HEK293 (cell line): ENCODE measurements around the gene HTR3B.

Source experiments
- CTCF ChIA-PET: fragments of 350-600 bp; formaldehyde crosslinking; extraction: SDS; loops from one replicate; lab custom pipeline; 2021; ENCODE audit warnings: antibody characterized with exemption; lab: Yijun Ruan, JAX
- POLR2A ChIA-PET: fragments of 300-600 bp; formaldehyde crosslinking; extraction: SDS; loops from one replicate; lab custom pipeline; 2020; ENCODE audit warnings: antibody characterized with exemption, inconsistent platforms; lab: Yijun Ruan, JAX
- H3K27ac ChIP-seq: fragments of 200-500 bp; sonication (Bioruptor generic); 2 replicates; pipeline ENCODE4 v1.5.1; 2014; ENCODE audit warnings: low read depth, low read length, control low read depth, inconsistent platforms; ENCODE audit errors: extremely low read depth
- H3K36me3 ChIP-seq, 2 experiments: fragments of 200-500 bp in 1 of 2; sonication (Bioruptor generic) in 1 of 2; 1 replicate in 1 of 2; 2 replicates in 1 of 2; pipeline ENCODE4 v1.5.1; 2014 to 2017; ENCODE audit warnings: inconsistent platforms in 2 of 2, low read length in 2 of 2; ENCODE audit not compliant: control insufficient read depth in 2 of 2, insufficient read depth in 1 of 2
- H3K4me1 ChIP-seq: fragments of 200-500 bp; sonication (Bioruptor generic); 2 replicates; pipeline ENCODE4 v1.5.1; 2014; ENCODE audit warnings: mild to moderate bottlenecking, low read length, inconsistent platforms; ENCODE audit not compliant: control insufficient read depth, insufficient read depth
- H3K4me3 ChIP-seq: 2 replicates; pipeline ENCODE4 v1.5.1; 2011; ENCODE audit warnings: low read depth, mild to moderate bottlenecking, control low read depth, low read length, moderate library complexity
- H3K9me3 ChIP-seq: fragments of 200-500 bp; sonication (Bioruptor generic); 2 replicates; pipeline ENCODE4 v1.5.1; 2014; ENCODE audit warnings: low read depth, low read length, inconsistent platforms; ENCODE audit not compliant: control insufficient read depth, insufficient read depth
- EGR2 ChIP-seq: fragments of 450-650 bp; formaldehyde crosslinking; IDR thresholded peaks from 2 replicates; pipeline ENCODE4 v1.5.1; 2016; ENCODE audit warnings: low read depth, missing biosample characterization, missing genetic modification characterization
- GLI4 ChIP-seq: fragments of 450-650 bp; formaldehyde crosslinking; IDR thresholded peaks from 2 replicates; pipeline ENCODE4 v1.5.1; 2016; ENCODE audit warnings: missing biosample characterization, missing genetic modification characterization
- KLF16 ChIP-seq: fragments of 450-650 bp; formaldehyde crosslinking; IDR thresholded peaks from 2 replicates; pipeline ENCODE4 v1.5.1; 2017; ENCODE audit warnings: missing biosample characterization, missing genetic modification characterization
- SCRT2 ChIP-seq: fragments of 450-650 bp; formaldehyde crosslinking; IDR thresholded peaks from 2 replicates; pipeline ENCODE4 v1.5.1; 2016; ENCODE audit warnings: missing biosample characterization, missing genetic modification characterization
- ZBTB20 ChIP-seq: fragments of 450-650 bp; formaldehyde crosslinking; IDR thresholded peaks from 2 replicates; pipeline ENCODE4 v1.5.1; 2016; ENCODE audit warnings: missing biosample characterization, missing genetic modification characterization
- ZBTB21 ChIP-seq: fragments of 450-650 bp; formaldehyde crosslinking; IDR thresholded peaks from 2 replicates; pipeline ENCODE4 v1.5.1; 2017; ENCODE audit warnings: missing biosample characterization, missing genetic modification characterization
- ZFP69B ChIP-seq: fragments of 450-650 bp; formaldehyde crosslinking; IDR thresholded peaks from 2 replicates; pipeline ENCODE4 v1.5.1; 2016; ENCODE audit warnings: missing biosample characterization, missing genetic modification characterization
- ZNF335 ChIP-seq: fragments of 450-650 bp; formaldehyde crosslinking; conservative IDR thresholded peaks from 2 replicates; pipeline ENCODE4 v1.5.1; 2016; ENCODE audit warnings: missing biosample characterization, missing genetic modification characterization
- ZNF37A ChIP-seq: fragments of 450-650 bp; IDR thresholded peaks from 2 replicates; pipeline ENCODE4 v1.5.1; 2018; ENCODE audit warnings: missing biosample characterization, missing genetic modification characterization
- ZNF394 ChIP-seq: fragments of 450-650 bp; formaldehyde crosslinking; IDR thresholded peaks from 2 replicates; pipeline ENCODE4 v1.5.1; 2016; ENCODE audit warnings: missing biosample characterization, missing genetic modification characterization, mild to moderate bottlenecking, moderate library complexity, borderline replicate concordance
- ZNF521 ChIP-seq: fragments of 450-650 bp; formaldehyde crosslinking; IDR thresholded peaks from 2 replicates; pipeline ENCODE4 v1.5.1; 2017; ENCODE audit warnings: missing biosample characterization, mild to moderate bottlenecking, missing genetic modification characterization
- ZNF596 ChIP-seq: fragments of 450-650 bp; IDR thresholded peaks from 2 replicates; pipeline ENCODE4 v1.5.0; 2018; ENCODE audit warnings: missing biosample characterization, mild to moderate bottlenecking, missing genetic modification characterization, moderate library complexity
- ZNF670 ChIP-seq: fragments of 450-650 bp; formaldehyde crosslinking; IDR thresholded peaks from 2 replicates; pipeline ENCODE4 v1.5.1; 2016; ENCODE audit warnings: missing biosample characterization, missing genetic modification characterization, low read depth
- ZNF785 ChIP-seq: fragments of 450-650 bp; formaldehyde crosslinking; IDR thresholded peaks from 2 replicates; pipeline ENCODE4 v1.5.1; 2016; ENCODE audit warnings: missing biosample characterization, missing genetic modification characterization
- TF ChIP-seq, protein P1 (sequence below): fragments of 450-650 bp; formaldehyde crosslinking; IDR thresholded peaks from 2 replicates; pipeline ENCODE4 v1.5.1; 2016; ENCODE audit warnings: missing biosample characterization, missing genetic modification characterization
- TF ChIP-seq, protein P2 (sequence below): fragments of 450-650 bp; formaldehyde crosslinking; IDR thresholded peaks from 2 replicates; pipeline ENCODE4 v1.5.1; 2016; ENCODE audit warnings: missing biosample characterization, missing genetic modification characterization
- TF ChIP-seq, protein P3 (sequence below): fragments of 450-650 bp; formaldehyde crosslinking; IDR thresholded peaks from 2 replicates; pipeline ENCODE4 v1.5.1; 2017; ENCODE audit warnings: missing biosample characterization, missing genetic modification characterization
- TF ChIP-seq, protein P4 (sequence below): fragments of 450-650 bp; formaldehyde crosslinking; IDR thresholded peaks from 2 replicates; pipeline ENCODE4 v1.5.1; 2017; ENCODE audit warnings: missing biosample characterization, missing genetic modification characterization
- TF ChIP-seq, protein P5 (sequence below): fragments of 450-650 bp; formaldehyde crosslinking; IDR thresholded peaks from 2 replicates; pipeline ENCODE4 v1.5.1; 2016; ENCODE audit warnings: missing biosample characterization, missing genetic modification characterization
- TF ChIP-seq, protein P6 (sequence below): fragments of 450-650 bp; formaldehyde crosslinking; IDR thresholded peaks from 2 replicates; pipeline ENCODE4 v1.5.1; 2016; ENCODE audit warnings: missing biosample characterization, missing genetic modification characterization

Gene HTR3B

DNA sequence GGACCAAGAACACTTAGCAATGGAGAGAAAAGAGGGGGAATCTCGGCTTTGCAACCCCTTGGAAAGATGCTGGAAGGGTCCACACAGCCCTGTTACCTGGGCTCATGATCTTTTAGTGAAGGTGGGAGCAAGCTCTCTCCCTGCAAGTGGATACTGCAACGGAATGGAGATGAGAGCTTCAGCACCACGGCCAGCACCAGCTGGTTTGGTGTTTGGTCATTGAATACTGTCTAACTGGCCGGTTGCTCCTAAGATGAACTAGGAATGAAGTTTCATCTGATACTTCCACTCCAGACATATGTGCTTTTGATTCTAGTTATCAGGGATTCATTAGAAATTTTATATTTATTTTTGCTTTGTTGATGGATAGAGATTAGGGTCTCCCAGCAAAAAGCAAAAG lies 86.6 kb downstream of the HTR3B start:
- H3K36me3 ChIP-seq: no peaks in the 10 kb centered on the region
- TF ChIP-seq, protein P1, sequence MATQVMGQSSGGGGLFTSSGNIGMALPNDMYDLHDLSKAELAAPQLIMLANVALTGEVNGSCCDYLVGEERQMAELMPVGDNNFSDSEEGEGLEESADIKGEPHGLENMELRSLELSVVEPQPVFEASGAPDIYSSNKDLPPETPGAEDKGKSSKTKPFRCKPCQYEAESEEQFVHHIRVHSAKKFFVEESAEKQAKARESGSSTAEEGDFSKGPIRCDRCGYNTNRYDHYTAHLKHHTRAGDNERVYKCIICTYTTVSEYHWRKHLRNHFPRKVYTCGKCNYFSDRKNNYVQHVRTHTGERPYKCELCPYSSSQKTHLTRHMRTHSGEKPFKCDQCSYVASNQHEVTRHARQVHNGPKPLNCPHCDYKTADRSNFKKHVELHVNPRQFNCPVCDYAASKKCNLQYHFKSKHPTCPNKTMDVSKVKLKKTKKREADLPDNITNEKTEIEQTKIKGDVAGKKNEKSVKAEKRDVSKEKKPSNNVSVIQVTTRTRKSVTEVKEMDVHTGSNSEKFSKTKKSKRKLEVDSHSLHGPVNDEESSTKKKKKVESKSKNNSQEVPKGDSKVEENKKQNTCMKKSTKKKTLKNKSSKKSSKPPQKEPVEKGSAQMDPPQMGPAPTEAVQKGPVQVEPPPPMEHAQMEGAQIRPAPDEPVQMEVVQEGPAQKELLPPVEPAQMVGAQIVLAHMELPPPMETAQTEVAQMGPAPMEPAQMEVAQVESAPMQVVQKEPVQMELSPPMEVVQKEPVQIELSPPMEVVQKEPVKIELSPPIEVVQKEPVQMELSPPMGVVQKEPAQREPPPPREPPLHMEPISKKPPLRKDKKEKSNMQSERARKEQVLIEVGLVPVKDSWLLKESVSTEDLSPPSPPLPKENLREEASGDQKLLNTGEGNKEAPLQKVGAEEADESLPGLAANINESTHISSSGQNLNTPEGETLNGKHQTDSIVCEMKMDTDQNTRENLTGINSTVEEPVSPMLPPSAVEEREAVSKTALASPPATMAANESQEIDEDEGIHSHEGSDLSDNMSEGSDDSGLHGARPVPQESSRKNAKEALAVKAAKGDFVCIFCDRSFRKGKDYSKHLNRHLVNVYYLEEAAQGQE: peak; percentile 95
- no peak for TF ChIP-seq ZNF37A
- TF ChIP-seq ZNF596 (tag by site-specific recombination): no peak
- TF ChIP-seq, all 188 proteins: peak for 1
- no peak overlapping the region for H3K4me3 ChIP-seq
- no peaks in the 10 kb centered on the region for H3K9me3 ChIP-seq
- ChIA-PET CTCF (interaction anchor here (0.5 to 16.0 kb wide), 9 partner anchors 11 to 270 kb away, joined by 3 to 392 read pairs (median 6); partner anchors contain the start of genes HTR3A and HTR3B), POLR2A (interaction anchor here (0.6 kb wide), 1 partner anchor 207 kb away, joined by 5 read pairs; no protein-coding TSS in a partner anchor)
- no peak overlapping the region for H3K27ac ChIP-seq
- H3K4me1 ChIP-seq: no peaks in the 10 kb centered on the region

DNA sequence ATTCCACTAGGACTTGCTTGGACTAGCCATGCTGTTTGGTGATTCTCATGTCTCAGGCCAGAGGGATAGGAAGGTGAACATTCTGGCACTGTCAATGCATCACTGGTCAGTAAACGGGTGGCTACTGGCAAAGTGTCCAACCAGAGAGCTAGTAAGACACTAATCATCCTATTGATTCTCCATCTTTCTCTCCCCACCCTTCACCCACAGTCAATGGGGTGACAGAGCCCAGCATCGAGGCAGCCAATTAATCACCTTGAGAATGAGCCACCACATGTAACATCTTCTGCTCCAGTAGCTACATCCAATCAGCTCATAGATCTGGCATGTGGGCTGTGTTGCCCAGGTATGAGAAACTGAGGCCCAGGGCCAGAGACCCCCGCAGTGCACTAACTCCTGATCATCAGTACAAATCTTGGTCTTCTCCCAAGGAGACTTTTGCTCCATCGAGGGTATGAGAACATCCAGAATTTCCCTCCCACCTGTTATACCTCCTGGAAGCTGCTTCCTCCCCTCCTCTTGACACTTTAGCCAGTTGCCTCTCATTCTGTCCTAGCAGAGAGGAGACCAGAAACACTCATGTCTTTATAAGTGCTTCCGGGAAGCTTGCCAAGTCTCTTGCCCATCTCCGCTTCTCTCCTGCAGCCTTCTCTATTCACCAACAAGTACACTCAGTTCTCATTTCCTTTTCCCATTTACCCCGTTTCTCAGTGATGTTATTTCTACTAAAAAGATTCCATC lies 87.3 kb downstream of the HTR3B start:
- ChIA-PET CTCF (interaction anchor here (0.5 to 16.0 kb wide), 14 partner anchors 10 to 269 kb away, joined by 3 to 392 read pairs (median 4); partner anchors contain the start of genes HTR3A and HTR3B), POLR2A (interaction anchor here (0.6 kb wide), 1 partner anchor 206 kb away, joined by 5 read pairs; no protein-coding TSS in a partner anchor)
- H3K27ac ChIP-seq: no peak overlapping the region
- TF ChIP-seq GLI4 (tag by site-specific recombination) (no peak), EGR2 (tag by site-specific recombination) (no peak), ZNF785 (tag by site-specific recombination) (no peak), ZNF521 (tag by site-specific recombination) (no peak), ZFP69B (no peak), ZBTB21 (tag by site-specific recombination) (no peak), ZNF335 (tag by site-specific recombination) (no peak), SCRT2 (tag by site-specific recombination) (peak; percentile 59), ZNF670 (no peak), KLF16 (tag by site-specific recombination) (no peak), ZNF394 (tag by site-specific recombination) (peak; percentile 63; the same call in 1 of the 2 replicates), ZBTB20 (tag by site-specific recombination) (no peak)
- TF ChIP-seq, protein P2, sequence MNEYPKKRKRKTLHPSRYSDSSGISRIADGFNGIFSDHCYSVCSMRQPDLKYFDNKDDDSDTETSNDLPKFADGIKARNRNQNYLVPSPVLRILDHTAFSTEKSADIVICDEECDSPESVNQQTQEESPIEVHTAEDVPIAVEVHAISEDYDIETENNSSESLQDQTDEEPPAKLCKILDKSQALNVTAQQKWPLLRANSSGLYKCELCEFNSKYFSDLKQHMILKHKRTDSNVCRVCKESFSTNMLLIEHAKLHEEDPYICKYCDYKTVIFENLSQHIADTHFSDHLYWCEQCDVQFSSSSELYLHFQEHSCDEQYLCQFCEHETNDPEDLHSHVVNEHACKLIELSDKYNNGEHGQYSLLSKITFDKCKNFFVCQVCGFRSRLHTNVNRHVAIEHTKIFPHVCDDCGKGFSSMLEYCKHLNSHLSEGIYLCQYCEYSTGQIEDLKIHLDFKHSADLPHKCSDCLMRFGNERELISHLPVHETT (tag by site-specific recombination): no peak
- TF ChIP-seq, protein P3, sequence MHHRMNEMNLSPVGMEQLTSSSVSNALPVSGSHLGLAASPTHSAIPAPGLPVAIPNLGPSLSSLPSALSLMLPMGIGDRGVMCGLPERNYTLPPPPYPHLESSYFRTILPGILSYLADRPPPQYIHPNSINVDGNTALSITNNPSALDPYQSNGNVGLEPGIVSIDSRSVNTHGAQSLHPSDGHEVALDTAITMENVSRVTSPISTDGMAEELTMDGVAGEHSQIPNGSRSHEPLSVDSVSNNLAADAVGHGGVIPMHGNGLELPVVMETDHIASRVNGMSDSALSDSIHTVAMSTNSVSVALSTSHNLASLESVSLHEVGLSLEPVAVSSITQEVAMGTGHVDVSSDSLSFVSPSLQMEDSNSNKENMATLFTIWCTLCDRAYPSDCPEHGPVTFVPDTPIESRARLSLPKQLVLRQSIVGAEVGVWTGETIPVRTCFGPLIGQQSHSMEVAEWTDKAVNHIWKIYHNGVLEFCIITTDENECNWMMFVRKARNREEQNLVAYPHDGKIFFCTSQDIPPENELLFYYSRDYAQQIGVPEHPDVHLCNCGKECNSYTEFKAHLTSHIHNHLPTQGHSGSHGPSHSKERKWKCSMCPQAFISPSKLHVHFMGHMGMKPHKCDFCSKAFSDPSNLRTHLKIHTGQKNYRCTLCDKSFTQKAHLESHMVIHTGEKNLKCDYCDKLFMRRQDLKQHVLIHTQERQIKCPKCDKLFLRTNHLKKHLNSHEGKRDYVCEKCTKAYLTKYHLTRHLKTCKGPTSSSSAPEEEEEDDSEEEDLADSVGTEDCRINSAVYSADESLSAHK: peak; percentile 70
- TF ChIP-seq, protein P4, sequence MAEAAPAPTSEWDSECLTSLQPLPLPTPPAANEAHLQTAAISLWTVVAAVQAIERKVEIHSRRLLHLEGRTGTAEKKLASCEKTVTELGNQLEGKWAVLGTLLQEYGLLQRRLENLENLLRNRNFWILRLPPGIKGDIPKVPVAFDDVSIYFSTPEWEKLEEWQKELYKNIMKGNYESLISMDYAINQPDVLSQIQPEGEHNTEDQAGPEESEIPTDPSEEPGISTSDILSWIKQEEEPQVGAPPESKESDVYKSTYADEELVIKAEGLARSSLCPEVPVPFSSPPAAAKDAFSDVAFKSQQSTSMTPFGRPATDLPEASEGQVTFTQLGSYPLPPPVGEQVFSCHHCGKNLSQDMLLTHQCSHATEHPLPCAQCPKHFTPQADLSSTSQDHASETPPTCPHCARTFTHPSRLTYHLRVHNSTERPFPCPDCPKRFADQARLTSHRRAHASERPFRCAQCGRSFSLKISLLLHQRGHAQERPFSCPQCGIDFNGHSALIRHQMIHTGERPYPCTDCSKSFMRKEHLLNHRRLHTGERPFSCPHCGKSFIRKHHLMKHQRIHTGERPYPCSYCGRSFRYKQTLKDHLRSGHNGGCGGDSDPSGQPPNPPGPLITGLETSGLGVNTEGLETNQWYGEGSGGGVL: 0 out of 2 replicates have a peak, but pooled peaks have one; percentile 19
- TF ChIP-seq, protein P5, sequence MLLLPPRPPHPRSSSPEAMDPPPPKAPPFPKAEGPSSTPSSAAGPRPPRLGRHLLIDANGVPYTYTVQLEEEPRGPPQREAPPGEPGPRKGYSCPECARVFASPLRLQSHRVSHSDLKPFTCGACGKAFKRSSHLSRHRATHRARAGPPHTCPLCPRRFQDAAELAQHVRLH (tag by site-specific recombination): no peak
- TF ChIP-seq, protein P6, sequence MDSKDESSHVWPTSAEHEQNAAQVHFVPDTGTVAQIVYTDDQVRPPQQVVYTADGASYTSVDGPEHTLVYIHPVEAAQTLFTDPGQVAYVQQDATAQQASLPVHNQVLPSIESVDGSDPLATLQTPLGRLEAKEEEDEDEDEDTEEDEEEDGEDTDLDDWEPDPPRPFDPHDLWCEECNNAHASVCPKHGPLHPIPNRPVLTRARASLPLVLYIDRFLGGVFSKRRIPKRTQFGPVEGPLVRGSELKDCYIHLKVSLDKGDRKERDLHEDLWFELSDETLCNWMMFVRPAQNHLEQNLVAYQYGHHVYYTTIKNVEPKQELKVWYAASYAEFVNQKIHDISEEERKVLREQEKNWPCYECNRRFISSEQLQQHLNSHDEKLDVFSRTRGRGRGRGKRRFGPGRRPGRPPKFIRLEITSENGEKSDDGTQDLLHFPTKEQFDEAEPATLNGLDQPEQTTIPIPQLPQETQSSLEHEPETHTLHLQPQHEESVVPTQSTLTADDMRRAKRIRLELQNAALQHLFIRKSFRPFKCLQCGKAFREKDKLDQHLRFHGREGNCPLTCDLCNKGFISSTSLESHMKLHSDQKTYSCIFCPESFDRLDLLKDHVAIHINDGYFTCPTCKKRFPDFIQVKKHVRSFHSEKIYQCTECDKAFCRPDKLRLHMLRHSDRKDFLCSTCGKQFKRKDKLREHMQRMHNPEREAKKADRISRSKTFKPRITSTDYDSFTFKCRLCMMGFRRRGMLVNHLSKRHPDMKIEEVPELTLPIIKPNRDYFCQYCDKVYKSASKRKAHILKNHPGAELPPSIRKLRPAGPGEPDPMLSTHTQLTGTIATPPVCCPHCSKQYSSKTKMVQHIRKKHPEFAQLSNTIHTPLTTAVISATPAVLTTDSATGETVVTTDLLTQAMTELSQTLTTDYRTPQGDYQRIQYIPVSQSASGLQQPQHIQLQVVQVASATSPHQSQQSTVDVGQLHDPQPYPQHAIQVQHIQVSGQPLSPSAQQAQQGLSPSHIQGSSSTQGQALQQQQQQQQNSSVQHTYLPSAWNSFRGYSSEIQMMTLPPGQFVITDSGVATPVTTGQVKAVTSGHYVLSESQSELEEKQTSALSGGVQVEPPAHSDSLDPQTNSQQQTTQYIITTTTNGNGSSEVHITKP (tag by site-specific recombination): no peak

More for the DNA sequence above, 87.3 kb downstream of the HTR3B start:
- Histone ChIP-seq H3K4me3 (no peak overlapping the region), H3K9me3 (no peaks in the 10 kb centered on the region), H3K4me1 (no peaks in the 10 kb centered on the region), H3K36me3 (no peaks in the 10 kb centered on the region)
